IMR-90 (cell line): ENCODE measurements around the gene WWC1. TPM values are rescaled to one million over a fixed set of nuclear protein-coding genes. Genes with fewer than 3 reads are reported as not detected.

Experiments
- ATAC-seq: fragments of 200-7000 bp; cut with Tn5 transposase; 2 replicates; pipeline ENCODE4 v1.9.1; 2020; ENCODE audit warnings: low read depth, mild to moderate bottlenecking, moderate library complexity
- BruUV-seq: library from RNA; stranded (reverse); fragments of 400-500 nt; replicated peaks from 2 replicates; lab custom pipeline; 2021; lab: Mats Ljungman, UMichigan
- CTCF ChIA-PET: fragments of 300-600 bp; formaldehyde crosslinking; extraction: SDS; loops from one replicate; lab custom pipeline; 2021; ENCODE audit warnings: antibody characterized with exemption; lab: Yijun Ruan, JAX
- POLR2A ChIA-PET: fragments of 300-600 bp; sonication (Branson Sonifier 250); formaldehyde crosslinking; loops from one replicate; lab custom pipeline; 2022; ENCODE audit warnings: antibody characterized with exemption; ENCODE audit not compliant: unreplicated experiment; lab: Charles Lee
- DNase-seq: peaks from one replicate; pipeline ENCODE4 v3.0.0; 2013
- H2AFZ ChIP-seq: replicated peaks from 2 replicates; pipeline ENCODE3; 2013; ENCODE audit warnings: low read length, mild to moderate bottlenecking; ENCODE audit not compliant: poor library complexity
- H2AK5ac ChIP-seq: 2 replicates; pipeline ENCODE4 v1.6.1; 2013; ENCODE audit warnings: low read depth, low read length, inconsistent platforms
- H2AK9ac ChIP-seq: replicated peaks from 2 replicates; pipeline ENCODE3; 2013; ENCODE audit warnings: mild to moderate bottlenecking, low read depth, low read length, moderate library complexity; ENCODE audit not compliant: poor library complexity
- H2BK120ac ChIP-seq: 2 replicates; pipeline ENCODE4 v1.6.1; 2013; ENCODE audit warnings: low read depth, low read length, inconsistent platforms
- H2BK15ac ChIP-seq: 3 replicates; pipeline ENCODE4 v1.6.1; 2013; ENCODE audit warnings: low read depth, low read length, inconsistent platforms
- H2BK20ac ChIP-seq: 2 replicates; pipeline ENCODE4 v1.6.1; 2013; ENCODE audit warnings: low read depth, mild to moderate bottlenecking, inconsistent platforms, low read length, moderate library complexity
- H2BK5ac ChIP-seq: 2 replicates; pipeline ENCODE4 v1.6.1; 2013; ENCODE audit warnings: mild to moderate bottlenecking, low read depth, low read length, inconsistent platforms; ENCODE audit not compliant: poor library complexity, severe bottlenecking
- H3K14ac ChIP-seq: replicated peaks from 2 replicates; pipeline ENCODE4 v1.6.1; 2013; ENCODE audit warnings: low read depth, low read length, inconsistent platforms
- H3K18ac ChIP-seq: 2 replicates; pipeline ENCODE4 v1.6.1; 2013; ENCODE audit warnings: low read depth, low read length, control low read depth
- H3K23ac ChIP-seq: 2 replicates; pipeline ENCODE4 v1.6.1; 2013; ENCODE audit warnings: low read depth, low read length, inconsistent platforms
- H3K27ac ChIP-seq: 2 replicates; pipeline ENCODE4 v1.5.1; 2013; ENCODE audit warnings: mild to moderate bottlenecking, control low read depth, low read length; ENCODE audit not compliant: insufficient read depth
- H3K27me3 ChIP-seq: 2 replicates; pipeline ENCODE4 v1.6.1; 2013; ENCODE audit warnings: low read length; ENCODE audit not compliant: control insufficient read depth, insufficient read depth
- H3K36me3 ChIP-seq: 2 replicates; pipeline ENCODE4 v1.6.1; 2013; ENCODE audit warnings: low read length, mixed read lengths; ENCODE audit not compliant: control insufficient read depth, insufficient read depth
- H3K4ac ChIP-seq: 2 replicates; pipeline ENCODE4 v1.6.1; 2013; ENCODE audit warnings: low read depth, low read length, inconsistent platforms
- H3K4me1 ChIP-seq: 2 replicates; pipeline ENCODE4 v1.6.1; 2013; ENCODE audit warnings: low read length, mixed read lengths; ENCODE audit not compliant: control insufficient read depth, insufficient read depth
- H3K4me2 ChIP-seq: 2 replicates; pipeline ENCODE4 v1.6.1; 2013; ENCODE audit warnings: low read depth, mild to moderate bottlenecking, control low read depth, low read length, moderate library complexity
- H3K4me3 ChIP-seq: 2 replicates; pipeline ENCODE4 v1.5.1; 2013; ENCODE audit warnings: low read depth, mild to moderate bottlenecking, control low read depth, low read length, moderate library complexity; ENCODE audit not compliant: insufficient read depth
- H3K56ac ChIP-seq: 2 replicates; pipeline ENCODE4 v1.6.1; 2013; ENCODE audit warnings: low read length, inconsistent platforms; ENCODE audit not compliant: insufficient read depth; ENCODE audit errors: extremely low read depth
- H3K79me1 ChIP-seq, 2 experiments: 2 replicates each; pipeline ENCODE4 v1.6.1; 2013; ENCODE audit warnings: low read length in 2 of 2, inconsistent platforms in 1 of 2, low read depth in 1 of 2
- H3K9ac ChIP-seq: 2 replicates; pipeline ENCODE4 v1.6.1; 2013; ENCODE audit warnings: low read depth, low read length, control low read depth
- H3K9me1 ChIP-seq: 2 replicates; pipeline ENCODE4 v1.6.1; 2013; ENCODE audit warnings: low read length, inconsistent platforms; ENCODE audit not compliant: insufficient read depth
- H3K9me3 ChIP-seq: 2 replicates; pipeline ENCODE4 v1.6.1; 2013; ENCODE audit warnings: low read length; ENCODE audit not compliant: control insufficient read depth, insufficient read depth
- H4K20me1 ChIP-seq: 2 replicates; pipeline ENCODE4 v1.6.1; 2013; ENCODE audit warnings: low read length, inconsistent platforms; ENCODE audit not compliant: insufficient read depth
- H4K5ac ChIP-seq: 2 replicates; pipeline ENCODE4 v1.6.1; 2013; ENCODE audit warnings: mild to moderate bottlenecking, low read depth, low read length, control low read depth
- H4K8ac ChIP-seq, 2 experiments: 2 replicates each; pipeline ENCODE4 v1.6.1; 2013; ENCODE audit warnings: low read depth in 2 of 2, low read length in 2 of 2, control low read depth in 1 of 2, inconsistent platforms in 1 of 2
- H4K91ac ChIP-seq: 2 replicates; pipeline ENCODE4 v1.6.1; 2013; ENCODE audit warnings: low read depth, low read length, inconsistent platforms; ENCODE audit not compliant: insufficient read depth
- BHLHE40 ChIP-seq: fragments of 150-350 bp; IDR thresholded peaks from 2 replicates; pipeline ENCODE4 v1.6.1; 2016; ENCODE audit warnings: mild to moderate bottlenecking, low read depth, low read length
- CEBPB ChIP-seq: IDR thresholded peaks from 2 replicates; pipeline ENCODE4 v1.6.1; 2012; ENCODE audit warnings: low read depth, low read length, improper control_type of control experiment
- CHD1 ChIP-seq: IDR thresholded peaks from 2 replicates; pipeline ENCODE4 v1.6.1; 2012; ENCODE audit warnings: low read depth, low read length, improper control_type of control experiment
- CTCF ChIP-seq: conservative IDR thresholded peaks from 2 replicates; pipeline ENCODE4 v1.5.1; 2012; ENCODE audit warnings: mild to moderate bottlenecking, low read depth, low read length, improper control_type of control experiment
- FOS ChIP-seq: fragments of 150-350 bp; IDR thresholded peaks from 2 replicates; pipeline ENCODE4 v1.6.1; 2016; ENCODE audit warnings: low read depth, low read length
- MAFK ChIP-seq: IDR thresholded peaks from 2 replicates; pipeline ENCODE4 v1.6.1; 2012; ENCODE audit warnings: low read depth, low read length, improper control_type of control experiment
- MAZ ChIP-seq: IDR thresholded peaks from 2 replicates; pipeline ENCODE4 v1.6.1; 2012; ENCODE audit warnings: low read depth, mild to moderate bottlenecking, low read length, improper control_type of control experiment, moderate library complexity, borderline replicate concordance
- MXI1 ChIP-seq: IDR thresholded peaks from 2 replicates; pipeline ENCODE4 v1.6.1; 2012; ENCODE audit warnings: low read depth, mild to moderate bottlenecking, low read length, moderate library complexity, borderline replicate concordance
- NFE2L2 ChIP-seq: fragments of 150-350 bp; IDR thresholded peaks from 2 replicates; pipeline ENCODE4 v1.6.1; 2016; ENCODE audit warnings: low read depth, mild to moderate bottlenecking, low read length
- POLR2A ChIP-seq: IDR thresholded peaks from 2 replicates; pipeline ENCODE4 v1.6.1; 2012; ENCODE audit warnings: mild to moderate bottlenecking, low read depth, low read length
- RAD21 ChIP-seq: IDR thresholded peaks from 2 replicates; pipeline ENCODE4 v1.6.1; 2012; ENCODE audit warnings: low read length, improper control_type of control experiment
- RFX5 ChIP-seq: IDR thresholded peaks from 2 replicates; pipeline ENCODE4 v1.8.0; 2012; ENCODE audit warnings: low read depth, mild to moderate bottlenecking, low read length, moderate library complexity
- SMC3 ChIP-seq: fragments of 150-350 bp; IDR thresholded peaks from 2 replicates; pipeline ENCODE4 v1.6.1; 2016; ENCODE audit warnings: low read depth, mild to moderate bottlenecking, antibody characterized with exemption, low read length, moderate library complexity
- WGBS, 2 experiments: methylation state at CpG; one replicate each; pipeline versions ENCODE4 v1.1.5 to v1.1.7; 2013; ENCODE audit warnings: missing lambda C conversion rate in 2 of 2; ENCODE audit not compliant: insufficient read length in 1 of 2; ENCODE audit errors: extremely low coverage in 2 of 2; 5-methylcytosine and 5-hydroxymethylcytosine counted together
- dilution Hi-C: fragments of 300-500 bp; cut with HindIII; formaldehyde crosslinking; loops from one replicate; pipeline ENCODE4 v1.14.3; 2018; ENCODE audit warnings: low sequenced_read_pairs; ENCODE audit not compliant: unreplicated experiment
- in situ Hi-C: fragments of 300-500 bp; cut with MboI; formaldehyde crosslinking; loops from 3 replicates; pipeline ENCODE4 v1.14.3; 2019; ENCODE audit warnings: low sequenced_read_pairs, inconsistent platforms, mixed read lengths
- intact Hi-C: fragments of 100-400 bp; cut with micrococcal nuclease; formaldehyde crosslinking; loops from 2 replicates; pipeline ENCODE4 v1.10.0; 2022
- polyA plus RNA-seq, 3 experiments: library from polyadenylated mRNA; depleted of rRNA; stranded (reverse); fragments of >200 nt; gene quantifications; 2 replicates each; pipeline ENCODE4 v1.2.3, GENCODE V29; 2012; ENCODE audit warnings: low replicate concordance in 1 of 3
- total RNA-seq: library from RNA; depleted of rRNA; stranded (reverse); fragments of >200 nt; gene quantifications from 2 replicates; pipeline ENCODE4 v1.2.3, GENCODE V29; 2012
- TF ChIP-seq, protein P1 (sequence below): fragments of 150-350 bp; IDR thresholded peaks from 2 replicates; pipeline ENCODE4 v1.6.1; 2016; ENCODE audit warnings: low read depth, mild to moderate bottlenecking, low read length, moderate library complexity, borderline replicate concordance

Gene WWC1
- total and polyA plus RNA-seq, 2 of the 4 experiments (the other 2 are of a cell fraction) = 9.1 to 10.3 TPM

DNA sequence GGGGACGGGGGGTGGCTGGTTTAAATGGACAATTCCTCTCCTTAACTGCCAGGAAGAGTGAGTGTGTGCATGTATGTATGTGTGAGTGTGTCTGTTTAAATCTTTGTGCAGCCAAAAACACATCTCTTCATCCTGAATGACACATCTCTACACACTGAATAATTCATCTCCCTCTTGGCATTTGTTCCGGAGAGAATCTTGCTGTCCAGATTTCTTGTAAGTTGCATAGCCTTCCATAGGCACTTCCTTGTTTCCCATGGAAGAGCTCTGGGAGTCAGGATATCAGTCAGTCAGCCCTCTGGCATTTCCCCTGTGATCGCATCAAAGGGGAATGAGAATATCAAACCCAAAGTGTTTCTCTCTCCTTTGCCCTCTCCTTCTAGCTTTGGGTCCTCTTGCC is 74.7 kb downstream of the WWC1 start:
- Histone ChIP-seq H4K20me1 (no peaks in the 10 kb centered on the region), H3K23ac (peak overlapping the region; percentile 27; the same call in 1 of the 2 replicates), H3K27ac (peak overlapping the region; percentile 58), H3K4ac (peak overlapping the region; percentile 80), H2AFZ (peak overlapping the region; percentile 80), H3K36me3 (no peaks in the 10 kb centered on the region), H2BK15ac (peak overlapping the region; percentile 91; the same call in 2 of the 3 replicates), H2AK9ac (peak overlapping the region; percentile 88), H3K9me1 (peaks cover 26% of the 10 kb centered on the region), H2AK5ac (peak overlapping the region; percentile 90), H4K91ac (peak overlapping the region; percentile 73), H2BK120ac (peak overlapping the region; percentile 88), H2BK5ac (peak overlapping the region; percentile 68), H3K4me3 (no peak overlapping the region), H3K79me1 (peaks cover 13 to 30% of the 10 kb centered on the region in 2 experiments), H3K4me2 (peak overlapping the region; percentile 6), H3K9me3 (no peaks in the 10 kb centered on the region), H3K14ac (peak overlapping the region; percentile 49), H3K27me3 (no peaks in the 10 kb centered on the region), H3K18ac (no peak overlapping the region), H3K4me1 (peaks cover 19% of the 10 kb centered on the region), H3K56ac (peak overlapping the region; percentile 49), H4K8ac (peak overlapping the region; percentile 42 to 79; a peak in 3 of 4 replicates), H3K9ac (0 out of 2 replicates have a peak overlapping the region, but pooled peaks have one; percentile 7), H4K5ac (no peak overlapping the region), H2BK20ac (peak overlapping the region; percentile 75)
- dilution Hi-C loops (no loop called here), in situ Hi-C loops (no loop called here), intact Hi-C loops (no loop called here)
- CTCF ChIA-PET = interaction anchor here (1.6 kb wide), 1 partner anchor 38 kb away, joined by 3 read pairs; no protein-coding TSS in a partner anchor
- WGBS, 2 experiments = 0% methylated on average over 1 of the region's 3 CpGs; no CpG with 5 or more reads in 1 of the 2 experiments
- POLR2A ChIA-PET = no interaction called here
- TF ChIP-seq SMC3 (no peak), CHD1 (no peak), MAFK (no peak), NFE2L2 (no peak), CEBPB (no peak), POLR2A (no peak), RAD21 (peak; percentile 8; the same call in 1 of the 2 replicates), RFX5 (no peak), BHLHE40 (no peak), MAZ (no peak), CTCF (no peak), FOS (0 out of 2 replicates have a peak, but pooled peaks have one; percentile 6), MXI1 (no peak)
- TF ChIP-seq, protein P1, sequence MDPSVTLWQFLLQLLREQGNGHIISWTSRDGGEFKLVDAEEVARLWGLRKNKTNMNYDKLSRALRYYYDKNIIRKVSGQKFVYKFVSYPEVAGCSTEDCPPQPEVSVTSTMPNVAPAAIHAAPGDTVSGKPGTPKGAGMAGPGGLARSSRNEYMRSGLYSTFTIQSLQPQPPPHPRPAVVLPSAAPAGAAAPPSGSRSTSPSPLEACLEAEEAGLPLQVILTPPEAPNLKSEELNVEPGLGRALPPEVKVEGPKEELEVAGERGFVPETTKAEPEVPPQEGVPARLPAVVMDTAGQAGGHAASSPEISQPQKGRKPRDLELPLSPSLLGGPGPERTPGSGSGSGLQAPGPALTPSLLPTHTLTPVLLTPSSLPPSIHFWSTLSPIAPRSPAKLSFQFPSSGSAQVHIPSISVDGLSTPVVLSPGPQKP = no peak
- no TSS peak for BruUV-seq
- peak; percentile 76 for ATAC-seq
- peak; percentile 95 for DNase-seq
